Astrocyte of the cerebellum (primary cell): ENCODE results near the gene GPR27.

Experiments used
- DNase-seq: peaks from one replicate; pipeline ENCODE4 v3.0.0-alpha.2; 2011; ENCODE audit warnings: low read depth
- H3K4me3 ChIP-seq: 2 replicates; pipeline ENCODE4 v1.5.1; 2011; ENCODE audit warnings: mild to moderate bottlenecking, low read depth, low read length, moderate library complexity
- in situ Hi-C: cut with HindIII; loops from 2 replicates; pipeline ENCODE4 v1.10.0; 2017; ENCODE audit warnings: low sequenced_read_pairs
- TF ChIP-seq, protein P1 (sequence below): IDR thresholded peaks from 2 replicates; pipeline ENCODE4 v1.5.1; 2012; ENCODE audit warnings: low read length, low read depth, moderate library complexity, mild to moderate bottlenecking; ENCODE audit errors: missing control alignments

GPR27 gene

GRCh38 chr3:71728632-71729342 is 24.9 kb upstream of the GPR27 start:
- TF ChIP-seq, protein P1, sequence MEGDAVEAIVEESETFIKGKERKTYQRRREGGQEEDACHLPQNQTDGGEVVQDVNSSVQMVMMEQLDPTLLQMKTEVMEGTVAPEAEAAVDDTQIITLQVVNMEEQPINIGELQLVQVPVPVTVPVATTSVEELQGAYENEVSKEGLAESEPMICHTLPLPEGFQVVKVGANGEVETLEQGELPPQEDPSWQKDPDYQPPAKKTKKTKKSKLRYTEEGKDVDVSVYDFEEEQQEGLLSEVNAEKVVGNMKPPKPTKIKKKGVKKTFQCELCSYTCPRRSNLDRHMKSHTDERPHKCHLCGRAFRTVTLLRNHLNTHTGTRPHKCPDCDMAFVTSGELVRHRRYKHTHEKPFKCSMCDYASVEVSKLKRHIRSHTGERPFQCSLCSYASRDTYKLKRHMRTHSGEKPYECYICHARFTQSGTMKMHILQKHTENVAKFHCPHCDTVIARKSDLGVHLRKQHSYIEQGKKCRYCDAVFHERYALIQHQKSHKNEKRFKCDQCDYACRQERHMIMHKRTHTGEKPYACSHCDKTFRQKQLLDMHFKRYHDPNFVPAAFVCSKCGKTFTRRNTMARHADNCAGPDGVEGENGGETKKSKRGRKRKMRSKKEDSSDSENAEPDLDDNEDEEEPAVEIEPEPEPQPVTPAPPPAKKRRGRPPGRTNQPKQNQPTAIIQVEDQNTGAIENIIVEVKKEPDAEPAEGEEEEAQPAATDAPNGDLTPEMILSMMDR = no peak
- DNase-seq = no peak
- in situ Hi-C loops = loop anchor here (25.0 kb wide), 1 partner anchor 1109 kb away; the partner anchor contains the start of gene SHQ1
- no peak overlapping the region for H3K4me3 ChIP-seq

DNA sequence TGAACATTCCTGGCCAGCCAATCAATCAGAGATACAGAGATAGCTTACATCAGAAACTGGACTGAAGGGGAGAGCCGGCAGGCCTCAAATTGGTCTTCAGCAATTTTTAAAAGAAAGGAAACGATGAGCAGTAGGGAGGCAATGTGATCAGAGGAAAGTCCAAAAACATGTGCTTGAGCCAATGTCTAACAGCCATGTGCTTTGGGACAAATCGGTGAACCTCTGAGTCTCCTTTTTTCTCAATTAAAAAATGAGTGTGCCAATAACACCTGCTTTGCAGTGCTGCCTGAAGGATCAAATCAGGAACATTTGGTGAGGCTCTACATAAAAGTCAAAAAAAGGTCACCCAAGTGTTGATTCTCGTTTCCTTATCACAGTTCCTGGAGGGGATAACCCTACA is 21.0 kb upstream of the GPR27 start:
- in situ Hi-C loops = loop anchor here (25.0 kb wide), 1 partner anchor 1105 kb away; the partner anchor contains the start of gene SHQ1
- no peak overlapping the region for H3K4me3 ChIP-seq

GRCh38 chr3:71733319-71733718 is 20.3 kb upstream of the GPR27 start:
- TF ChIP-seq, protein P1 = no peak
- H3K4me3 ChIP-seq = no peak overlapping the region
- in situ Hi-C loops = loop anchor here (25.0 kb wide), 1 partner anchor 1104 kb away; the partner anchor contains the start of gene SHQ1
- no peak for DNase-seq

More for the DNA sequence above, 21.0 kb upstream of the GPR27 start:
- TF ChIP-seq, protein P1 = no peak
- no peak for DNase-seq

DNA sequence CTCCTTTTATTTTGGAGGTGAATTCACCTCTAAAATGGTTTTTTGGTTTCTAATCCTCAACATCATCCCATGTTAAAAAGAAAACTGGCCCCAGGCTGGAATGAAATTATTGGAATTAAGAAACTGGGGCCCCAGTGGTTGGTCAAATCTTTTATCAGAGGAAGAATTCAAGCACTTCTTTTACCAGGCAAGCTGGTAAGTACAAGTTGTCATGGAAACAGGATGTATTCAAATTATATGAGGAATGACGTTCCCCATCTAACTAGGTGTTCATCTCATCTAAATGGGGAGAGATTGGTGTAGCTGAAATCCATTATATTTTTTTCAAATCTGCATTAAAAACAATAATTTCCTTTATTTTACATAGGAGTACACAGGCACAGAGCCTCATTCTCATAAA is 18.8 kb upstream of the GPR27 start:
- DNase-seq = no peak
- TF ChIP-seq, protein P1 = no peak
- in situ Hi-C loops = loop anchor here (25.0 kb wide), 1 partner anchor 1102 kb away; the partner anchor contains the start of gene SHQ1
- H3K4me3 ChIP-seq = no peak overlapping the region

DNA sequence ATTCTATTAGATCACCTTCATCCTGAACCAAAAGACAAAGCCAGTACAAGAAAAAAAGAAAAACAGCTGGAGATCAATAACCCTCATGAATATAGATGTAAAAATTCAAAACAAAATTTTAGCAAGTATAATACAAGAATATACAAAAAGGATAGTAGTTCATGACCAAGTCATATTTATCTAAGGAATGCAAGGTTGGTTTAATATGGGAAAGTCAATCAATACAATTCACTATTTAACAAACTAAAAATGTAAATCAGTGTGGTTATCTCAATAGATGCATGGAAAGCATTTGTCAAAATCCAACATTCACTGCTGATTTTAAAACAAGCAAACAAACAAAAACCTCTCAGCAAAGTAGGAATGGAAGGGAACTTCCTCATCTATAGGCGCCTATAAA is 11.0 kb upstream of the GPR27 start:
- no peak for DNase-seq
- no peak overlapping the region for H3K4me3 ChIP-seq
- in situ Hi-C loops = loop anchor here (25.0 kb wide), 1 partner anchor 1095 kb away; the partner anchor contains the start of gene SHQ1
- TF ChIP-seq, protein P1 = no peak

- DNase-seq = no peak
- no peak overlapping the region for H3K4me3 ChIP-seq
- in situ Hi-C loops = loop anchor here (25.0 kb wide), 1 partner anchor 1093 kb away; the partner anchor contains the start of gene SHQ1
- TF ChIP-seq, protein P1 = no peak
Measured at GRCh38 chr3:71744738-71745137, 8.9 kb upstream of the GPR27 start.
